AG09319 (cell line): ENCODE measurements around the gene DYDC2.

Experiments
- DNase-seq: peaks from one replicate; pipeline ENCODE4 v3.0.0-alpha.2; 2010; ENCODE audit warnings: low read depth; ENCODE audit errors: extremely low read depth
- CTCF ChIP-seq: IDR thresholded peaks from 2 replicates; pipeline ENCODE4 v1.5.1; 2011; ENCODE audit warnings: low read depth, mild to moderate bottlenecking, inconsistent platforms, low read length, moderate library complexity

DYDC2 gene

DNA sequence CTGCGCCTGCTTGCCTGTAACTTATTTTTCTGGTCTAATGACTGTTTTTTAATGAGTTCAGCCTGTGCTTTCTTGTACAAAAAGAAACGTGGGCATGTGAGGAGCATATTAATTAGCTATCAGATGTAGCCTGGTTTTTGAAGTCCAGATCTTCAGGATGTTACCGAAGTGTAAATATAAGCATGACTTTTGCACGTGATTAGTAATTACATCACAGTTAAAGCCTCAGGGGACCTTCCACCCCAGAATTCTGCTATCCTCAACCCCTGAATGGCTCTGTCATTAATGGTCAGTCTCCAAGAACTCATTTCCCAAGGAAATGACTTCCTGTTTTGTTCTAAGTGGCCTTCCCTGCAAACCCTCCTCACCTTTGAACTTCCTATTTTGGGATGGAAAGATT is 49.6 kb downstream of the DYDC2 start:
- no peak for DNase-seq
- TF ChIP-seq CTCF: no peak

- no peak for DNase-seq
- no peak for TF ChIP-seq CTCF
Measured at GRCh38 chr10:80407812-80408241, 51.2 kb downstream of the DYDC2 start.

- no peak for DNase-seq
- no peak for TF ChIP-seq CTCF
Measured at GRCh38 chr10:80408242-80409101, 51.9 kb downstream of the DYDC2 start, which contains the start of gene PRXL2A. Gene PRXL2A, plus strand, starts transcription at chr10:80408551. Its CDS starts 11,917 bp downstream, at chr10:80420468.

GRCh38 chr10:80409121-80409520 is 52.5 kb downstream of the DYDC2 start:
- DNase-seq: no peak
- TF ChIP-seq CTCF: no peak

DNA sequence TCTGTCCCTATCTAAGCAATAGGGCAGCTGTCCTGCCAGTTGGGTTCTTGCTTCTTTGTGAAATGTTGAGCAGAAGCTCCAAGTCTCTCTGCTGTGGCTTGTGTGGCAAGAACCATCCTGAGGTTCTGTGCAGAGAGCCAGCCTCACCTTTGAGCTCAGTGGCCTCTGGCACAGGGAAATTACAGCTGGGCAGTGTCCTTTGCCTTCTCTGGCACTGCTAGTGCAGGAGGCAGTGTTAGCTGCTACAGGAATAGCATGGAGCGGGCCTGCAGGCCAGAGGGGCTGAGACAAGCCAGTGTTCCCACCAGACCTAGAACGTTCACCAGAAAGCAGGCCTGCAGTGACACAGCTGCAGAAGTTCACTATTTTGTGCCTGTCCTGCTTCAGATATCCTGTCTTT is 53.5 kb downstream of the DYDC2 start:
- no peak for DNase-seq
- TF ChIP-seq CTCF: no peak

DNA sequence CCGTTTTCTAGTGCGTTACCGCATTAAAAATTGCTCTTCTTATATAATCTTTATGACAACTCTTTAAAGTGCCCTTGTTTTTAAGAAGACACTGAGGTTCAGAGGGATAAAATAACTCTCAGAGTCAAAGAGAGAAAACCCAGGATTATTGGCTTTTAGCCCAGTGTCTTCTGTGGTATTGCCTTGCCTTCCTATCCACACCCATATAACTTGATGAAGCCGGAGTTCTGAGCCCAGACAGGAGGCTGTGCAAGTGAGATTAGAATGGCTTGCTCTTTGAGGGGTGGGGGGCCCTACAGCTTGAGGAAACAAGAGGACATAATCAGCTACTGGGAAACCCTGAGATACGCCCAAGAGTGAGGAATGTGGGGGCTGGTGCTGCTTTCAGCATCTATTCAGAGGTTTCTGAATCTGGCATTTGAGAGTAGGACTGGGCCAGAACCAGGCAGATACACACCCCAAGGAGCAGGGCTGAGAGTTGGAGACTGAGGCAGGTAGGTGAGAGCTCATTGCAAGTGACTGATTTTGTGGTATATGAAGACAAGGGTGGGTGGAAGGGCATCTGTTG is 54.1 kb downstream of the DYDC2 start:
- no peak for TF ChIP-seq CTCF
- DNase-seq: no peak

GRCh38 chr10:80411267-80411668 is 54.7 kb downstream of the DYDC2 start:
- TF ChIP-seq CTCF: no peak
- DNase-seq: no peak
